ENCODE data around the gene DHTKD1.
"Not testable (repeated sequence)": the region's sequence is repeated elsewhere in the genome, so short reads cannot be mapped to it uniquely, and the experiment has no call there.

Gene DHTKD1

DNA sequence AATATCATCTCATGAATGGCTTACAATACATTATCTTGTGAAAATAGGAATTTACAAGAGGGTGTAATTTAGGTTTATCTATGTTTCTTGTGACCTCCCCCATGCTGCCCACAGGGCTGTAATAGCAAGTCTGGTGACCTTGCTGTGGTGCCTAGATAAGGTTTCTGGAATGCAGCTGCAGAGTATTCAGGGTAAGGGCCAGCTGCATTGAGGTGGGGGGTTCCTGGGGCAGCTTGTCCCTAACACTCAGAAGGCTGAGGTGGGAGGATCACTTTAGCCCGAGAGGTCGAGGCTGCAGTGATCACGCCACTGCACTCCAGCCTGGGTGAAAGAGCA lies 5.3 kb upstream of the DHTKD1 start:
- DNase-seq, result no peak

DNA sequence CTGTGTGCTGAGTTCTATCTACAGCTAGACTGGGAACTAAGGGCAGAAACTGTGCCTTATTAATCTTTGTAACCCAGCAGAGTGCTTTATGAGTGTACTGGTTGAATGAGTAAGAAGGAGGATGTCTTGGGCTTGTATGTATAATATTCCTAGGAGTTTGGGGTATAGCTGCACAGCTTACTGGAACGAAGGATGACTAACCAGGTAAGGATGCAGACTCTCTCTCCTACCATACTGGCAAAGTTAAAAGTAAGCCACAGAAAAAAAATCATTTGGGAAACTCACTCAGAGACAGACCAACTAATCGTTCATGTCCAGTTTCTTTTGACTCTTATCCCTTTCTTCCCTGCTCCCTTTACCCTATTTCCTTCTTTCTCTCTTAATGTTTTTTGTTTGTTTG lies 1.4 kb upstream of the DHTKD1 start:
- DNase-seq, result no peak

DNA sequence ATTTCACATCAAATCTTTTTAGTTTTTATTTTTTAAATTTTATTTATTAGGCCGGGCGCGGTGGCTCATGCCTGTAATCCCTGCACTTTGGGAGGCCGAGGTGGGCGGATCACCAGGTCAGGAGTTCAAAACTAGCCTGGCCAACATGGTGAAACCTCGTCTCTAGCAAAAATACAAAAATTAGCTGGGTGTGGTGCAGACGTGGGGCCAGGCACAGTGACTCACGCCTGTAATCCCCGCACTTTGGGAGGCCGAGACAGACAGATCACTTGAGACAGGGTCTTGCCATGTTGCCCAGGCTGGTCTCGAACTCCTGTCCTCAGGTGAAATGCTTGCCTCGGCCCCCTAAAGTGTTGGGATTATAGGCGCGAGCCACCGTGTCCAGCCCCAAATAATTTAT lies 2.7 kb downstream of the DHTKD1 start:
- DNase-seq, result not testable (repeated sequence)

DNA sequence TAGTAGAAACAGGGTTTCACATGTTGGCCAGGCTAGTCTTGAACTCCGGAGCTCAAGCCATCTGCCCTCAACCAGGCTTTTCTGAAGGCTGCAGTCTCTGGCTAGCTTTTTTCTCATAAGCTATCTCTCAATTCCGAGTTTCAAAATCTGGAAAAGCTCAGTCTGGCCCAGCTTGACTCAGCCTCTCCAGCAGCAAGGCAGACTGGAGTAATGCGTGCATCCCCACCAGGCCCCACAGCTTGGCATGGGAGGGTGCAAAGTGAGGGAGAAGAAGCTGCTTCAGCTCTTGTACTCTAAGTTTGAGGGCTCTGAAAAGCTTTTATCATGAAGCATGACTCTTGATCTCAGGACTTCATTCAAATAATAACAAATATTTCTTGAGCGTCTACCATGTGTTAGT lies 4.8 kb downstream of the DHTKD1 start:
- DNase-seq, result no peak

DNA sequence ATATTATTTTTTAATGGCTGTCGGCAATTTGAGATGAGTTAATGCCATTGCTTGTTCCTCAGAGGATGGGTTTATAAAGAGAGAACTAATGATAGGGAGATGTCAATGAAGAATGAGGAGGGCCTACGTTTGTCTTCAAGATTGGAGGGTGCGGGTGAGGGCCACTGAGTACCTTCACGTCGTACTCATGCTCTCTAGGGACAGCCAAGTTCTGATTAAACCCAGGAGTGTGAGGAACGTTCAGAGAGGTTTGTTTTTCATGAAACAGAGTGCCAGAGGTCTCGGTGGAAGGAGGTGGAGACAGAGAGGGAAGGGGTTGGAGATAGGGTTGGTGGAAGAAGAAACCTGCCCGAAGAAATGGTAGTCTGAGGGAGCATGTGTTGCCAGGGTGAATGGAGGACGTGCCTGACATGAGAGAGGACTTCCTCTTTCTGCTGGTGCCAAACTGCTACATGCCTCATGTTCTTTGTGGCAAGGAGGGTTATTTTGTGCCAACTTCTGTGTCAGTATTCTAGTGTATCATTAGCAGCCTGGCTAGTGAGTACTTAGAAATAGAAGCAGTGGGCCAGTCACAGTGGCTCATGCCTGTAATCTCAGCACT lies 8.9 kb downstream of the DHTKD1 start:
- DNase-seq, result no peak

DNA sequence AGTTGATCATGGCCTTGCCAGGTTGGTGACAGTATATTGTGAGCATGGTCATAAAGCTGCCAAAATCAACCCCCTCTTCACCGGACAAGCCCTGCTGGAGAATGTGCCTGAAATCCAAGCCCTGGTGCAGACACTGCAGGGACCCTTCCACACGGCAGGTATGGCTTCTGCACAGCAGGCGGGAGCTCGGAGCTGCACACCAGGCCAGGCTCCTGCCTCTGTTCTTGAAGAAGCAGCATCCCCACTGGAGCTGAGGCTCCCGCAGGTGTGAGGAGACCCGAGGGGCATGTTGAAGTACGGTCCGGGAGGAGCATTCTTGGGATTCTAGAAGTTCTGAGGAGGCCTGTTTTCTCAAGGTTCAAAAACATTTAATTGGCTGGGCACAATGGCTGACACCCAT lies 12.7 kb downstream of the DHTKD1 start:
- no peak for DNase-seq

DNA sequence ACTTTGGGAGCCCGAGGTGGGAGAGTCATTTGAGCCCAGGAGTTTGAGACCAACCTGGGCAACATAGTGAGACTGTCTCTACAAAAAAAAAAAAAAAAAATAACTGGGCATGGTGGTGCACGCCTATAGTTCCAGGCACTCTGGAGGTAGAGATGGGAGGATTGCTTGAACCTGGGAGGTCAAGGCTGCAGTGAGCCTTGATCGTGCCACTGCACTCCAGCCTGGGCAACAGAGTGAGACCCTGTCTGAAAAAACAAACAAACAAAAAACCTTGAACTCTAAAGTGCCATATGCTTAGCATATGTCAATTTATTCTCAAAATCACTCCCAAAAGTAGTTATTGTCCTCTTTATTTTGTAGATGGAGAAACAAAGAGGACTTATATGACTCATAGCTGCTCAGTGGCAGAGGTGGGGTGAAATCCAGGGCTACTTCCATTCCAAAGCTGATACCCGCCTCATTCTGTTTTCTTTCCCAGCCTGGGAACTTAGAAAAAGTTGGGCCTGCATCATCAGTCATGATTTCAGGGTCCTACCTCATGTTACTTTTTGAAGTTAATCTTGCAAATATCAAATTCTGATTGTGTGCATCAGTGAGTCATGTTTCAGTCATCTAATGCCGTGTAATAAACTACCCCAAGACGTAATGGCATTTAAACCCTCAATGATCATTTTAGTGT lies 13.3 kb downstream of the DHTKD1 start:
- no peak for DNase-seq

DNA sequence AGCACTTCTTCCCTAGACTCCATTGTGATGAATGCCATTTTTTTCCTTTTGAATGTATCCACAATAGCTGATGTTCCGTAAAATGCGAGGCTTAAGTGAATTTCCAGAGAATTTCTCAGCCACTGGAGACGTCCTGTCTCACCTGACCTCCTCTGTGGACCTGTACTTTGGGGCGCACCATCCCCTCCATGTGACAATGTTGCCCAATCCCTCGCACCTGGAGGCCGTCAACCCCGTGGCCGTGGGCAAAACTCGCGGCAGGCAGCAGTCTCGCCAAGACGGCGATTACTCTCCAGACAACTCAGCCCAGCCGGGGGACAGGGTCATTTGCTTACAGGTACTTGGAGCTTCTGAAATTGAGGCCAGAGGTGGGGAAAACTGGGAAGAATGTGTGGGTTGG lies 20.2 kb downstream of the DHTKD1 start:
- DNase-seq, result no peak

DNA sequence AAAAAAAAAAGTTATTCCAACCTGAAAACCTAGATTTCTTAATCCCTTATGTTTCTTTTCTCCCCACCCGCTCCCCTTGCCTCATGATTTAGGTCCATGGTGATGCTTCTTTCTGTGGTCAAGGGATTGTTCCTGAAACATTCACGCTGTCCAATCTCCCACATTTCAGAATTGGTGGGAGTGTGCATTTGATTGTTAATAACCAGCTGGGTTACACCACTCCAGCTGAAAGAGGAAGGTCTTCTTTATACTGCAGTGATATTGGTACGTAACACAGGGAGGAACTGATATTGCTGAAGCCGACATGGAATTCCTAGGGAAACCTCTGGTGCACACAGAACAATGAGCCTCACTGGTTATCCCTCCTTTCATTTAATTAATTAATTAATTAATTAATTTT lies 22.7 kb downstream of the DHTKD1 start:
- DNase-seq, result no peak

DNA sequence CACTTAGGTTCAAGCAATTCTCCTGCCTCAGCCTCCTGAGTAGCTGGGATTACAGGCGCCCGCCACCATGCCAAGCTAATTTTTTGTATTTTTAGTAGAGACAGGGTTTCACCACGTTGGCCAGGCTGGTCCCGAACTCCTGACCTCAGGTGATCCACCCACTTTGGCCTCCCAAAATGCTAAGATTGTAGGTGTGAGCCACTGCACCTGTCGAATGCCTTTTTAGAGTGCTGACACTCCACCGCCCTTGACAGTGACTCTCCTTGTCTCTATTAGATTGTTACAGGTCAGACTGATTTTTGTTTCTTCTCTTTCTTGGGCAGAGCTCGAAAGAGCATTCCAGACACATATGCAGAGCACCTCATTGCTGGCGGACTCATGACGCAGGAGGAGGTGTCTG lies 28.6 kb downstream of the DHTKD1 start:
- not testable (repeated sequence) for DNase-seq

DNA sequence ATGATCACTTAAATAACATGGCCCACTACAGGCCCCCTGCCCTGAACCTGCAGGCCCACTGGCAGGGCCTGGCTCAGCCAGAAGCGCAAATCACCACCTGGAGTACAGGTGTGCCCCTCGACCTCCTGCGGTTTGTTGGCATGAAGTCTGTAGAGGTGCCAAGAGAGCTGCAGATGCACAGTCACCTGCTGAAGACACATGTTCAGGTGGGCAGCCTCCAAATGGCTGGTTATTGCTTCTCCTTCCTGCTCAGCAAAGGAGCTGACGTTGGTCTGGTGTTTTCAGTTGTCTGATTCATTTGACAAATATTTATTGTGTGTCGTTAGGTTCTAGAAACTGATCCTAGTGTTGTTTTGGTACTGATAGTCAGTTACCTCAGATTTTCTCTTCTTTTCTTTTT lies 29.0 kb downstream of the DHTKD1 start:
- DNase-seq, result no peak

DNA sequence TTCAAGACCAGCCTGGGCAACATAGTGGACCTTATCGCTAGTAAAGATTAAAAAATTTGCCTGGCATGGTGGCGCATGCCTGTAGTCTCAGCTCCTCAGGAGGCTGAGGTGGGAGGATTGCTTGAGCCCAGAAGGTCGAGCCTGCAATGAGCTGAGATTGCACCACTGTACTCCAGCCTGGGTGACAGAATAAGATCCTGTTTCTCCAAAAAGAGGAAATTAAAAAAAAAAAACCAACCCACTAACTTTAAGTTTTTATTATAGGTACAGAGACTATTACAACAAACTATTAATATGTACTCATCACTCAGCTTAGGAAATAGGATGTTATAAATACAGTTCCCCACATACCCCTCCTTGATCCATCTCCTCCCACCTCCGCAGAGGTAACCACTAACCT lies 30.2 kb downstream of the DHTKD1 start:
- no peak for DNase-seq

DNA sequence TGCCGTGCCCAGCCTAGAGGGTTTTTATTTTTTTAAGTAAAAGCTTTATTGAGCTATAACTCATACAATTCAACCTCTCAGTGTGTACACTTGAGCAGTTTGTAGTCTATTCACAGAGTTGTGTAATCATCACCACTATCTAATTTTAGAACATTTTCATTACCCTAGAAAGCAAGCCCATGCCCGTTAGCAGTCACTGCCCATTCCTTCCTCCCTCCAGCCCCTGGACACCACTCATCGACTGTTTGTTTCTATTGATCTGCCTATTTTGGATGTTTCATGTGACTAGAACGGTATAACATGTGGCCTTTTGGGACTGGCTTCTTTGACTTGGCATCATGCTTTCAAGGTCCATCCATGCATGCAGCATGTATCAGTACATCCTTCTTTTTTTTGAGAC lies 35.0 kb downstream of the DHTKD1 start:
- no peak for DNase-seq

DNA sequence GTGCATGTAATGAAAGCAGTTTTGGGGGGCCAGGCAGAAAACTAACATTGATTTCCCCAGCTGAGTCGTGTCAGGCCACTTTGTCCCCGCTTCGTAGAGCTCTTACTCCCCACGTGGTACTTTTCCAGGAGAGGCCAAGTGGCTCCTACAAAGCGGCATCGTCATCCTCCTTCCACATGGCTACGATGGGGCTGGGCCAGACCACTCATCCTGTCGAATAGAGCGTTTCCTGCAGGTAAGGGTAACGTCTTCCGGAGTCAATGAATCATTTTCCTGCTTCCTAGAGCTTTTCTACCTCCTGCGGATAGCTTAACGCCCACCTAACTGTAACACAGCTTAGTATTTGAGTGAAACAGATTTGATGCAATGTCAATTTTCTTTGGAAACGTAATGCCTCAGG lies 39.0 kb downstream of the DHTKD1 start:
- no peak for DNase-seq

DNA sequence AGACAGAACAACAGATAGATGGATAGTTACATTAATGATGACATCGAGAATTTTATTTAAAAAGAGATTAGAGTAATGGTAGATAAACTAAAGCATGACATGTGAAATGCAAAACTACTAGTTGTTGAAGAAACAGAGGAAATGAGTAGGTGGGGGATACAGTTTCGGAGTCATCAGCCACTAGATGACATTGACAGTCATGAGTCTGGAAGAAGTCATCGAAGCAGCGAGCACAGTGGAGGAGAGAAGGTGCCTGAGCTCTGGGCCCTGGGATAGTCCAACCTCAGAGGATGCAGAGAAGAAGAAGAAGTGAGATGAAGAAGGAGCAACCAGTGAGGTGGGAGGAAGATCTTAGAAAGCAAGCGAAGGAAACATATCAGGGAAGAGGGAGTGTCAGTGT lies 40.5 kb downstream of the DHTKD1 start:
- no peak for DNase-seq

DNA sequence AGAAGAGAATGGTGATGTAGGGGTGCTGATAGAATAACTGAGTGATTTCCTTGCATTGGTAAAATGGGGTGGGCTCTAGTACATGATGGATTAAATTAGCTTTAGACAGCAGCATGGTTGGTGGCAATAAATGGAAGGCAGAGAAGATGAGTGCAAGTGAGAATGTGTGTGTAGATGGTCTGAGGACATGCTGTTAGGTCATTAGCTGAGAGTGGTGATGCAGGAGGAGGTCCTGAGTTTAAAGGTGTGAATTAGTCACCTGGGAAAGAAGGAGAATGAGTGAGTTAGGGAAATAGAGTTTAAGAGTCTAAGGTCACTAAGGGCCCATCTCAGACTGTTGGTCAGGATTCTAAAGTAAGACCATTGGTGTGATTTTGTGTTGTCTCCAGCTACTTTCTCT lies 42.8 kb downstream of the DHTKD1 start:
- no peak for DNase-seq

DNA sequence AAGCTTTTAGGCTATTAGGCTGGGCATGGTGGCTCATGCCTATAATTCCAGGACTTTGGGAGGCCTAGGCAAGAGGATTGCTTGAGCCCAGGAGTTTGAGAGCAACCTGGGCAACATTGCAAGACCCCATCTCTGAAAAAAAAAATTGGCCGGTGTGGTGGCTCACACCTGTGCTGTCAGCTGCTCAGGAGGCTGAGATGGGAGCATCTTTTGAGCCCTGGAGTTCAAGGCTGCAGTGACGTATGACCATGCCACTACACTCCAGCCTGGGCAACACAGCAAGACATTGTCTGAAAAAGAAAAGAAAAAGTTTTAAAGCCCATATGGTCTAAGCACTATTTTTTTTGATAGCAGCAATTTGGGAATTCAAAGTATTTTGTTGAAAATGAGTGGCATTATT lies 44.9 kb downstream of the DHTKD1 start:
- DNase-seq, result no peak

DNA sequence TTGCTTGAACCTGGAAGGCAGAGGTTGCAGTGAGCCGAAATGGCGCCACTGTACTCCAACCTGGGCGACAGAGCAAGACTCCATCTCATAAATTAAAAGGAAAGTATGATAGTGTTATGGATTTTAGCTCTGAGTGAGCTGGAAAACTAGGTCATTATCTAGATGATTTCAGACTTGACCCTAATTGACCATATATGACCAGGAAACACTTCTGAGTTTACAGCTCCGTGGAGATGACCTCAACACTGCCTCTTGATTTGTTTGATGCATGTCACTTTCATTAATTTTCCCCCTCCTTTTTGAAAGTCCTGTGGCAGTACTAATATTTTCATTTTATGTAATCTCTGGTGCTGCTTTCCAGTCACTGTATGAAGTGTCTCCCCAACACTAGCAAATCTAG lies 52.9 kb downstream of the DHTKD1 start:
- no peak for DNase-seq

DNA sequence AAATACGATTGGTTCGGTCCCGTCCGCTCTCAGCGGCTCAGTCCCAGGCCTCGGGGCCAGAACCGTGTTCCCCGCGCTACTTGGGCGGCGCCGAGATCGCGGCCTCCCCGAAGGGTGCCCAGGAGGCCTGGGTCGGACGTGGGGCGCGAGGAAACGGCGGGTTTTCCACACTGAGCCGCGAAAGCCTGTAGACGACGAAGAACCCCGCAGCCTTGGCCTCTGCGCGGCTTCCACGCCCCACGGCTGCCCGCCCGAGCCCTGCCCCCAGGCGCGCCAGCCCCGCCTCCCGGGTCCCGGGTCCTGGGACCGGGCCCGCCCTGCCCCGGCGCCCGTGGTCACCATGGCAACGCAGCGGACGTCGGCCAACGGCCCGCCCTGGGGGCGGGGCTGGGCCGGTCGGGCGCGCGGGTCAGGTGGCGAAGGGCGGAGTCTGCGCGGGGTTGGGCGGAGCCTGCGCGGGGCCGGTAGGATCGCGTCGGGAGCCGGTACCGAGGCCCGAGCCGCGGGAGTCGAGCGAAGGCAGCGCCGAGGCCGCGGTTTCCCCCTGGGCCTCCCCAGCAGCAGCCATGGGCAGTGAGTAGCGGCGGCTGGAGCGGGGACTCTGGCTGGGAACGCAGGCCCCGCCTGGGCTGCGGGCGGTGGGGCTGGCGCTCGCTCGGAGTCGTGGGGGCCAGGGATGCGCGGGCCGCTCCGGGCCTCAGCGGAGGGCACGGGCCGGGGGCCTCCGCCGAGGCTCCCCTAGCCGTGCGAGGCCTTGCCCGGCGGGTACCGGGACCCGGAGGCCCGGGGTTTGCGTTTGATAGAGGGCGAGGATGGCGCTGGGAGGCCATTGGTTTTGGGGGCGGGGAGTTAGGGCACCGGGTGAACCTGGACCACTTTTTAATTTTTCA lies 60.7 kb downstream of the DHTKD1 start, which contains the start of gene SEC61A2:
TSS of gene SEC61A2 (plus strand) at position 456 of the 890 bp plus-strand sequence. CDS start at position 567, 111 bp downstream.
- DNase-seq, result peak; percentile 38

DNA sequence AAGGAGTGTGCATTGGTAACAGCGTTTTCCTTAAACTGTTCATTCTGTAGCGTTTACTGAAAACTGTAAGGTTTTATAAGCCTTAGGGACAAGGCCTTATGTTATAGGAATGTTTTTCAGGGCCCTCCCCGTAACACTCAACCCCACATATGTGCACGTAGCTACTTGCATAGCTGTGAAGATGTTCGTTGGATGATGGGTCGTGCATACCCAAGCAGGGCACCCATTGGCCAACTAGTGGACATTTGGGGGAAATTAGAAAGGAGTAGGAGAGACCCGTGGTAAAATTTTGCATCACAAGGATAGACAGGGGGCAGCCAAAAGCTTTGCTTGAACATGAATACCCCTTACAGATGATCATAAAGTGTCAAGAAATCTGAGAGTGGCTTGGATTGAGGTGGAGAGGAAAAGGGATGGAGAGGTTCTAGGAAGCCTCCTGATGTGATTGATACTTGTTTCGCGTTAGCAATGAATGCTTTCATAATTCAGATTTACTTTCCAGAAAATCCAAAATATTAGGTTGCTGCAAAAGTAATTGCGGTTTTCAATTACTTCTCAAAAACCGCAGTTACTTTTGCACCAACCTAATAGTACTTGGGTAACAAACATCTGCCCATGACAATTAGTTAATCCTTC lies 61.6 kb downstream of the DHTKD1 start:
- DNase-seq, result peak; percentile 36

DNA sequence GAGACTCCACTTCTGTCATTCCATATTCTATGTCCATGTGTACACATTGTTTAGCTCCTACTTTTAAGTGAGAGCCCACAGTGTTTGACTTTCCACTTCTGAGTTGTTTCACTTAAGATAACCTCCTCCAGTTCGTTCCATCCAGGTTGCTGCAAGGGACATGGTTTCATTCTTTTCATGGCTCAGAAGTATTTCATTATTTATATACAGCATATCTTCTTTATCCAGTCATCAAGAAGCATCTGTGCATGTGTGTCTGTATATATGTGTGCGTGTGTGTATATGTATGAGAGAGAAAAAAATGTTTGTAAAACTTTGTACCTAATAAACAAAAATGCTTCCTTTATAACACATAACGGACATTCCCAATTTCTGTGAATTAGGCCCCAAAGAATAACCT lies 66.9 kb downstream of the DHTKD1 start:
- no peak for DNase-seq

DNA sequence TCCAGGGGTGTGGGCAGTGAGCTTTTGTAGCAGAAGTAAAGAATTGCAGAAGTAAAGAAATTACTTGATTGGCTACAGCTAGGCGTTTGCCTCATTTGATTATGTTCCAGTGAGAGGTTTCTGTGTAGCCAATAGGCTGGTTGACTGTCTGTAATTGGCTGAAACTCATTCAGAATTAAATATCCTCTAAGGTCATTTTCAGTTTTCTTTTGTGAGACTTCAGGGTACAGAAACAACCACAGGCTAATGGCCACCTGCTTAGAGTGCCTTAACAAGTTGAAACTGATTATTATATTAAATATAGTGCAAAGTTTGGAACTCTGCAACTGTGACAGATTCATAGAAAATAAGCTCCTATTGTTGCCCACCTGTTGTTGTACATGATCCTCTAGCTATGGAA lies 71.3 kb downstream of the DHTKD1 start:
- DNase-seq, result no peak

DNA sequence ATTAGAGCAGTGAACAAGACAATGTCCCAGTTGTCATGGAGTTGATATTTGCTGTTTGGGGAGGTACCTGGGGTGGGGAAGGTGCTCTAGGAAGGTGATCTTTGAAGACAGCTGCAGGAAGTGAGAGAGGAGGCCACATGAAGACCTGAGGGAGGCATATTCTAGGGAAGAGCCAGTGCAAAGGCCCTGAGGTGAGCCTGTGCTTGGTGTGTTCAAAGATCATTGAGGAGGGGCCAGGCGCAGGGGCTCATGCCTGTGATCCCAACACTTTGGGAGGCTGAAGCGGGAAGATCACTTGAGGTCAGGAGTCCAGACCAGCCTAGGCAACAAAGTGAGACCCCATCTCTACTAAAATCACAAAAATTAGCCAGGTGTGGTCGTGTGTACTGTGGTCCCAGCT lies 75.8 kb downstream of the DHTKD1 start:
- DNase-seq, result no peak

DNA sequence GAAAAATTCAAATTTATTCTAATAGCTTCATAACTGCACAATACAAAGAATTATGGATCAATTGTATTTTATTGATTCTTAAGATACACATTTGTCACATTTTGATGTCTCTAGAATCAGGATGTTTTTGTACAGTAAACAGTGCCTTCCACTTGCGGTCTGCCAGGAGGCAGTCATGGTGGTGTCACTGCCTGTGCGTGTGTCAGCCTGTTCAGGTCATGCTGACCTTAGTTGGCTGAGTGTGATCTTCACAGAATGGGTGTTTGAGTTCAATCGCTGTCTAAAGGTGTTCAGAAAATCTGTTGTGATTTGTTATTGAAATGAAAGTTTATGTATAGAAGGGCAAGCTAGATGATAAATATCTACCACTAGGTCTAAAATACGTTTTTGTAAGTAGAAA lies 81.4 kb downstream of the DHTKD1 start:
- DNase-seq, result no peak

Data from SHP77 treated with DMSO at 0.1 percent for 48 hours (cell line).